Stimulated activated CD8-positive, alpha-beta memory T cell treated with anti-CD3 and anti-CD28 coated beads, Interleukin-7, amount 100 ng/mL, for 1 hour (primary cell): Measurements from ENCODE around the gene CBARP.

Experiments used
- DNase-seq, 2 donors: peaks; one replicate each; pipeline ENCODE4 v3.0.0-alpha.2; 2020; ENCODE audit warnings: low read depth in 2 of 2

Gene CBARP

GRCh38 chr19:1226227-1226518 is 11.6 kb downstream of the CBARP start:
- DNase-seq, result no peak

GRCh38 chr19:1225440-1226226 is 12.2 kb downstream of the CBARP start:
- no peak for DNase-seq

- DNase-seq, result no peak
Measured at GRCh38 chr19:1224847-1225246, 13.0 kb downstream of the CBARP start.

- DNase-seq, result no peak
Measured at GRCh38 chr19:1224047-1224825, 13.6 kb downstream of the CBARP start.

- no peak for DNase-seq
Measured at GRCh38 chr19:1223018-1223855, 14.6 kb downstream of the CBARP start.

- no peak for DNase-seq
Measured at GRCh38 chr19:1222394-1222793, 15.4 kb downstream of the CBARP start.

- no peak for DNase-seq
Measured at GRCh38 chr19:1221904-1222255, 15.9 kb downstream of the CBARP start.

- DNase-seq, result no peak
Measured at GRCh38 chr19:1220976-1221903, 16.6 kb downstream of the CBARP start.

- DNase-seq, result no peak
Measured at GRCh38 chr19:1220477-1220930, 17.3 kb downstream of the CBARP start.

- no peak for DNase-seq
Measured at GRCh38 chr19:1219786-1220476, 17.9 kb downstream of the CBARP start.

GRCh38 chr19:1218751-1219567 is 18.8 kb downstream of the CBARP start:
- no peak for DNase-seq

GRCh38 chr19:1217366-1217765 is 20.4 kb downstream of the CBARP start:
- no peak for DNase-seq

GRCh38 chr19:1216756-1217155 is 21.0 kb downstream of the CBARP start:
- DNase-seq, result no peak

- DNase-seq, result no peak
Measured at GRCh38 chr19:1214862-1215731, 22.7 kb downstream of the CBARP start.

- no peak for DNase-seq
Measured at GRCh38 chr19:1214299-1214861, 23.4 kb downstream of the CBARP start.

GRCh38 chr19:1213391-1214286 is 24.2 kb downstream of the CBARP start:
- DNase-seq, result no peak

- DNase-seq, result no peak
Measured at GRCh38 chr19:1211494-1212234, 26.1 kb downstream of the CBARP start.
